Endothelial cell of umbilical vein (primary cell): Measurements from ENCODE around the gene DCAF7. TPM values are rescaled to one million over a fixed set of nuclear protein-coding genes. Genes with fewer than 3 reads are reported as not detected.

Experiments
- BruUV-seq: library from RNA; stranded (reverse); fragments of 400-500 nt; replicated peaks from 2 replicates; lab custom pipeline; 2021; lab: Mats Ljungman, UMichigan
- CTCF ChIA-PET: fragments of 300-600, 350-600 bp; sonication (Branson Sonifier 250); formaldehyde crosslinking; loops from one replicate; lab custom pipeline; 2021; ENCODE audit warnings: antibody characterized with exemption, inconsistent platforms; lab: Charles Lee
- POLR2A ChIA-PET: fragments of 300-600, 350-600 bp; sonication (Branson Sonifier 250); formaldehyde crosslinking; loops from one replicate; lab custom pipeline; 2021; ENCODE audit warnings: antibody characterized with exemption, inconsistent platforms; lab: Charles Lee
- DNase-seq: peaks from one replicate; pipeline ENCODE4 v3.0.0-alpha.2; 2011; ENCODE audit warnings: low read depth, low spot score
- FAIRE-seq: peaks from 2 replicates; lab custom pipeline; 2011; peaks lifted over from hg19 to GRCh38; lab: Jason Lieb, UNC
- H2AFZ ChIP-seq: 2 replicates; pipeline ENCODE4 v1.6.0; 2012; ENCODE audit warnings: low read depth, low read length, control low read depth, inconsistent platforms
- H3K27ac ChIP-seq: 2 replicates; pipeline ENCODE4 v1.5.1; 2011; ENCODE audit warnings: low read depth, mild to moderate bottlenecking, control low read depth, low read length, moderate library complexity; ENCODE audit not compliant: insufficient read depth
- H3K27me3 ChIP-seq, 2 experiments: 2 replicates each; pipeline versions ENCODE4 v1.6.0 to v1.6.1; 2011; ENCODE audit warnings: low read length in 2 of 2, mixed read lengths in 1 of 2; ENCODE audit not compliant: control insufficient read depth in 2 of 2, insufficient read depth in 2 of 2
- H3K36me3 ChIP-seq, 2 experiments: 2 replicates in 1 of 2; 3 replicates in 1 of 2; pipeline ENCODE4 v1.5.1; 2011; ENCODE audit warnings: low read length in 2 of 2, mild to moderate bottlenecking in 1 of 2, moderate library complexity in 1 of 2; ENCODE audit not compliant: control insufficient read depth in 2 of 2, insufficient read depth in 2 of 2; ENCODE audit errors: extremely low read depth in 1 of 2
- H3K4me1 ChIP-seq: 3 replicates; pipeline ENCODE4 v1.5.1; 2011; ENCODE audit warnings: mild to moderate bottlenecking, low read length; ENCODE audit not compliant: control insufficient read depth, insufficient read depth; ENCODE audit errors: extremely low read depth
- H3K4me2 ChIP-seq: 2 replicates; pipeline ENCODE4 v1.6.1; 2011; ENCODE audit warnings: low read length, control low read depth, mixed read lengths; ENCODE audit not compliant: insufficient read depth
- H3K4me3 ChIP-seq, 3 experiments: fragments of 200-600 bp in 1 of 3; sonication (generic), shearing (Covaris generic) in 1 of 3; replicated peaks in 1 of 3; 2 replicates each; pipeline ENCODE4 v1.5.1; 2011 to 2016; ENCODE audit warnings: control low read depth in 3 of 3, low read length in 3 of 3, mild to moderate bottlenecking in 2 of 3, inconsistent platforms in 1 of 3, low read depth in 1 of 3, moderate library complexity in 1 of 3; ENCODE audit not compliant: insufficient read depth in 1 of 3
- H3K79me2 ChIP-seq: 2 replicates; pipeline ENCODE4 v1.6.0; 2012; ENCODE audit warnings: low read length, inconsistent platforms; ENCODE audit not compliant: control insufficient read depth, insufficient read depth
- H3K9ac ChIP-seq: replicated peaks from 2 replicates; pipeline ENCODE3; 2011; ENCODE audit warnings: low read length, control low read depth; ENCODE audit not compliant: insufficient read depth; ENCODE audit errors: extremely low read depth
- H3K9me1 ChIP-seq: replicated peaks from 3 replicates; pipeline ENCODE4 v1.6.0; 2011; ENCODE audit warnings: mild to moderate bottlenecking, low read length; ENCODE audit not compliant: control insufficient read depth, insufficient read depth; ENCODE audit errors: extremely low read depth
- H3K9me3 ChIP-seq: replicated peaks from 2 replicates; pipeline ENCODE4 v1.5.1; 2012; ENCODE audit warnings: low read length, inconsistent platforms; ENCODE audit not compliant: control insufficient read depth, insufficient read depth
- H4K20me1 ChIP-seq: replicated peaks from 2 replicates; pipeline ENCODE3; 2011; ENCODE audit warnings: mild to moderate bottlenecking, low read length; ENCODE audit not compliant: control insufficient read depth, insufficient read depth; ENCODE audit errors: extremely low read depth
- CTCF ChIP-seq, 2 donors: IDR thresholded peaks; 1 replicate in 1 of 2; 2 replicates in 1 of 2; pipeline ENCODE4 v1.5.1; 2011; ENCODE audit warnings: low read length in 2 of 2, mild to moderate bottlenecking in 2 of 2, moderate library complexity in 2 of 2, control low read depth in 1 of 2, inconsistent platforms in 1 of 2, low read depth in 1 of 2; ENCODE audit not compliant: insufficient read depth in 1 of 2; ENCODE audit errors: extremely low read depth in 1 of 2
- EZH2 ChIP-seq: IDR thresholded peaks from 2 replicates; pipeline ENCODE4 v1.6.1; 2012; ENCODE audit warnings: borderline replicate concordance, low read depth, mild to moderate bottlenecking, moderate library complexity, low read length, inconsistent platforms; ENCODE audit not compliant: severe bottlenecking
- FOS ChIP-seq: IDR thresholded peaks from 2 replicates; pipeline ENCODE4 v1.6.1; 2011; ENCODE audit warnings: mild to moderate bottlenecking, low read length, moderate library complexity, borderline replicate concordance; ENCODE audit not compliant: insufficient read depth
- GATA2 ChIP-seq: IDR thresholded peaks from 2 replicates; pipeline ENCODE4 v1.7.0; 2011; ENCODE audit warnings: low read depth, mild to moderate bottlenecking, moderate library complexity, mixed read lengths, low read length; ENCODE audit not compliant: insufficient read length, insufficient read depth
- JUN ChIP-seq: IDR thresholded peaks from 2 replicates; pipeline ENCODE4 v1.6.1; 2011; ENCODE audit warnings: borderline replicate concordance, low read depth; ENCODE audit not compliant: insufficient read length, insufficient read depth
- MYC ChIP-seq: IDR thresholded peaks from one replicate; pipeline ENCODE4 v1.6.1; 2011; ENCODE audit warnings: mild to moderate bottlenecking, low read depth, low read length
- POLR2A ChIP-seq: IDR thresholded peaks from 2 replicates; pipeline ENCODE4 v1.6.1; 2012; ENCODE audit warnings: low read depth, mild to moderate bottlenecking, control low read depth, low read length
- POLR2AphosphoS5 ChIP-seq: IDR thresholded peaks from 2 replicates; pipeline ENCODE4 v1.6.1; 2012; ENCODE audit warnings: low read depth, mild to moderate bottlenecking, control low read depth, low read length, moderate library complexity; ENCODE audit not compliant: insufficient read depth
- dilution Hi-C: fragments of 300-500 bp; cut with MboI; formaldehyde crosslinking; loops from one replicate; pipeline ENCODE4 v1.15.0; 2019; ENCODE audit warnings: low sequenced_read_pairs; ENCODE audit not compliant: extremely low pct_ligation_motif_present
- intact Hi-C: fragments of 100-400 bp; cut with micrococcal nuclease; formaldehyde crosslinking; loops from one replicate; pipeline ENCODE4 v1.10.0; 2022
- polyA plus RNA-seq, 4 experiments: library from polyadenylated mRNA; depleted of rRNA in 3 of 4; stranded (reverse) in 3 of 4; unstranded in 1 of 4; fragments of >200 nt; gene quantifications; 2 replicates each; pipeline versions ENCODE4 v1.2.1 to v1.2.3, GENCODE V29; 2011 to 2012; ENCODE audit warnings: missing spikeins in 1 of 4
- total RNA-seq: library from RNA; stranded (reverse); gene quantifications from 2 replicates; pipeline ENCODE4 v1.2.3, GENCODE V29; 2021
- TF ChIP-seq, protein P1 (sequence below): IDR thresholded peaks from 2 replicates; pipeline ENCODE4 v1.6.1; 2011; ENCODE audit not compliant: insufficient read depth, insufficient read length

Gene DCAF7
- total and polyA plus RNA-seq, 2 donors (not counting 3 experiments of a cell fraction or from before 2014, with no cell fraction given) = 82.8 to 100 TPM

GRCh38 chr17:63500543-63501390 lies 49.5 kb upstream of the DCAF7 start:
- POLR2A ChIA-PET = no interaction called here
- Histone ChIP-seq H2AFZ (no peak overlapping the region), H3K9me3 (no peaks in the 10 kb centered on the region), H3K36me3 (peaks cover 0 to 6% of the 10 kb centered on the region in 2 experiments), H3K9ac (no peak overlapping the region), H3K4me1 (no peaks in the 10 kb centered on the region), H3K79me2 (no peaks in the 10 kb centered on the region), H4K20me1 (no peaks in the 10 kb centered on the region), H3K4me3 (no peak overlapping the region), H3K4me2 (no peak overlapping the region), H3K27me3 (peaks cover 2 to 16% of the 10 kb centered on the region in 2 experiments), H3K9me1 (no peaks in the 10 kb centered on the region), H3K27ac (no peak overlapping the region)
- intact Hi-C loops = no loop called here
- CTCF ChIA-PET = interaction anchor here (0.9 to 3.2 kb wide), 3 partner anchors 22 to 111 kb away, joined by 3 to 10 read pairs (median 3); no protein-coding TSS in a partner anchor
- TF ChIP-seq, protein P1, sequence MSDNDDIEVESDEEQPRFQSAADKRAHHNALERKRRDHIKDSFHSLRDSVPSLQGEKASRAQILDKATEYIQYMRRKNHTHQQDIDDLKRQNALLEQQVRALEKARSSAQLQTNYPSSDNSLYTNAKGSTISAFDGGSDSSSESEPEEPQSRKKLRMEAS = no peak
- no peak for TF ChIP-seq JUN
- no peak for TF ChIP-seq FOS
- TF ChIP-seq MYC = no peak
- no peak for TF ChIP-seq POLR2A
- no peak for TF ChIP-seq GATA2
- no peak for TF ChIP-seq EZH2
- no peak for TF ChIP-seq POLR2AphosphoS5
- no peak for TF ChIP-seq CTCF (IDR thresholded peaks at IDR 0.05; ENCODE audit: extremely low read depth in 1 of 2, insufficient read depth in 1 of 2, low read depth in 1 of 2, low read length in 2 of 2)
- no peak for FAIRE-seq
- DNase-seq = no peak
- BruUV-seq = no TSS peak
- dilution Hi-C loops = no loop called here
